ENCODE data around the gene GRIN2A.

The GRIN2A gene

DNA sequence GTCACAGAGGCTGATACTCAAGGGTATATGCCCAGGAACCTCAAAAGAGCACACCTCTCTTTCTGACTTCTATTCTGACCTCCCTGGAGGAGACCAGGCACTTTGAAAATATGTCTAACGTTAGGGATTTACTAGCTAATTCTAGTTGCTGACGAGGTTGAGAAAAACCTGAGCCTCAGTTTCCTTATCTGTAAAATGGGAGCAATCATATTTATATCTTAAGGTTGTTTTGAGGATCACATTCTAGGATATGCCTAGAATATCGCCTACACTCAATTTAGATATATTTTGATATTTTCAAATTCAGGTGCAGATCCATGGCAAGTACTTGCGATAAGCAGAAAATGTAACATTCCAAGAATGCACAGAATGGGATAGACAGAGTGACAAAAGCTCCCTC is 425.8 kb downstream of the GRIN2A start:
- no peak overlapping the region for H3K27ac ChIP-seq
- no peak for TF ChIP-seq ZFX (IDR thresholded peaks at IDR 0.05; ENCODE audit: borderline replicate concordance)

DNA sequence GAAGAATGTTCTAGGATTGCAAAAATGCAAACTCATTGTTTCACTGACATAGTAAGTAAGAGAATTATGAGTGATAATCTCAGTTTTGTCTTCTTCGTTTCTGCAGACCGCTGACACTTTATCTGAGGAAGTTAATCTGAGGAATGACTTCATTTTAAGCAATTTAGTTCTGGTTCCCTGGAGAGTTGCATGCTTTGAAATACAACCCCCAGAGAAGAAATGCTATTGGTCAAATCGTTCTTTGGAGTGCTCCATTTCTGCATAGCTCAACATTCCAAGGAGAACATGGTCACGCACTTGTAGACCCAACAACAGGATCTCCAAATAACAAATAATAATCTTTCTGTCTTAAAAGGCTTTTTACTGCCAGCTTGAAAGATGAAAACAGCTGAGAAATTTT is 427.1 kb downstream of the GRIN2A start:
- H3K27ac ChIP-seq: no peak overlapping the region
- TF ChIP-seq, protein P1, sequence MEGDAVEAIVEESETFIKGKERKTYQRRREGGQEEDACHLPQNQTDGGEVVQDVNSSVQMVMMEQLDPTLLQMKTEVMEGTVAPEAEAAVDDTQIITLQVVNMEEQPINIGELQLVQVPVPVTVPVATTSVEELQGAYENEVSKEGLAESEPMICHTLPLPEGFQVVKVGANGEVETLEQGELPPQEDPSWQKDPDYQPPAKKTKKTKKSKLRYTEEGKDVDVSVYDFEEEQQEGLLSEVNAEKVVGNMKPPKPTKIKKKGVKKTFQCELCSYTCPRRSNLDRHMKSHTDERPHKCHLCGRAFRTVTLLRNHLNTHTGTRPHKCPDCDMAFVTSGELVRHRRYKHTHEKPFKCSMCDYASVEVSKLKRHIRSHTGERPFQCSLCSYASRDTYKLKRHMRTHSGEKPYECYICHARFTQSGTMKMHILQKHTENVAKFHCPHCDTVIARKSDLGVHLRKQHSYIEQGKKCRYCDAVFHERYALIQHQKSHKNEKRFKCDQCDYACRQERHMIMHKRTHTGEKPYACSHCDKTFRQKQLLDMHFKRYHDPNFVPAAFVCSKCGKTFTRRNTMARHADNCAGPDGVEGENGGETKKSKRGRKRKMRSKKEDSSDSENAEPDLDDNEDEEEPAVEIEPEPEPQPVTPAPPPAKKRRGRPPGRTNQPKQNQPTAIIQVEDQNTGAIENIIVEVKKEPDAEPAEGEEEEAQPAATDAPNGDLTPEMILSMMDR (IDR thresholded peaks at IDR 0.05): no peak
- no peak for TF ChIP-seq ZFX (IDR thresholded peaks at IDR 0.05; ENCODE audit: borderline replicate concordance)

DNA sequence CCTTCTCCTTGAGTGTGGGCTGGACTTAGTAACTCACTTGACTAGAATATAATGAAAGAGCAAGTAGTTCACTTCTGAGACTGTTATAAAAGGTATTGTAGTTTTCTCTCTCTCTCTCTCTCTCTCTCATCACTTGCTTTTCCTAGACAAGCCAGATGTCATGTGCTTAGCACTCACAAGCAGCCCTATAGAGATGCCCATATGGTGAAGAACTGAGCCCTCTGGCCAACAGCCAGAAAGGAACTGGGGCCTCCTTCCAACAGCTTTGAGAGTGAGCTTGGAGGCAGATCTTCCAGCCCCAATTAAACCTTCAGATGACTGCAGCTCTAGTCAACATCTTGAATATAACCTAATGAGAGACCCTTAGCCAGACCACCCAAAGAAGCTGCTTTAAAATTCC is 440.5 kb downstream of the GRIN2A start:
- no peak for TF ChIP-seq ZFX (IDR thresholded peaks at IDR 0.05; ENCODE audit: borderline replicate concordance)
- TF ChIP-seq, protein P1 (IDR thresholded peaks at IDR 0.05): no peak
- H3K27ac ChIP-seq: no peak overlapping the region

- H3K27ac ChIP-seq: no peak overlapping the region
Observed at GRCh38 chr16:9739301-9739700, 442.9 kb downstream of the GRIN2A start.

DNA sequence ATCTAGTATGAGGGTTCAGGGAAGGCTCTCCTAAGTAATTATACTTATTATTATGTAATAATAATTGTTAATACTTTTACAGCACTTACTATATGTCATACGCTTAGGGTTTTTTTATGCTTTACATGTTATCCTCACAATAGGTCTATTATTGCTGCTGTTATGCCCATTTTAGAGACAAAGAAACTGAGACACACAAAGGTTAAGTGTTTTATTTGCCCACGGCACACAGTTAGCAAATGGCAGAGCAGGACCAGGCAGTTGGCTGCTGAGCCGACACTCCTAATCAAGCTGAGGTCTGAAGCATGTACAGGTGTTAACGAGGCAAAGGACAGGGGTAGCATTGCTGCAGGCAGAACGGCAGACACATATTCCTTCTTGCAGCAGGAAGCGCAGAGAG is 443.5 kb downstream of the GRIN2A start:
- TF ChIP-seq, protein P1 (IDR thresholded peaks at IDR 0.05): no peak
- TF ChIP-seq ZFX (IDR thresholded peaks at IDR 0.05; ENCODE audit: borderline replicate concordance): no peak
- no peak overlapping the region for H3K27ac ChIP-seq

More at GRCh38 chr16:9739301-9739700, 442.9 kb downstream of the GRIN2A start:
- TF ChIP-seq, protein P1 (IDR thresholded peaks at IDR 0.05): no peak
- no peak for TF ChIP-seq ZFX (IDR thresholded peaks at IDR 0.05; ENCODE audit: borderline replicate concordance)

- H3K27ac ChIP-seq: no peak overlapping the region
- no peak for TF ChIP-seq ZFX (IDR thresholded peaks at IDR 0.05; ENCODE audit: borderline replicate concordance)
Observed at GRCh38 chr16:9736547-9736946, 445.7 kb downstream of the GRIN2A start.

- H3K27ac ChIP-seq: no peak overlapping the region
- TF ChIP-seq, protein P1 (IDR thresholded peaks at IDR 0.05): no peak
- TF ChIP-seq ZFX (IDR thresholded peaks at IDR 0.05; ENCODE audit: borderline replicate concordance): no peak
Observed at GRCh38 chr16:9723136-9723535, 459.1 kb downstream of the GRIN2A start.

- no peak for TF ChIP-seq ZFX (IDR thresholded peaks at IDR 0.05; ENCODE audit: borderline replicate concordance)
- TF ChIP-seq, protein P1 (IDR thresholded peaks at IDR 0.05): no peak
- no peak overlapping the region for H3K27ac ChIP-seq
Observed at GRCh38 chr16:9713907-9714306, 468.3 kb downstream of the GRIN2A start.
